Parathyroid adenoma (tissue), 2 donors: Measurements from ENCODE around the gene JMJD7.

Experiments
- H2AFZ ChIP-seq: fragments of 300-600 bp; sonication (generic); one replicate; pipeline ENCODE4 v1.7.0; 2017; ENCODE audit warnings: antibody characterized with exemption, mild to moderate bottlenecking
- H3K27ac ChIP-seq: fragments of 300-600 bp; sonication (generic); one replicate; pipeline ENCODE4 v1.7.0; 2017
- H3K27me3 ChIP-seq: fragments of 300-600 bp; sonication (generic); one replicate; pipeline ENCODE4 v1.7.0; 2017; ENCODE audit warnings: low read length; ENCODE audit not compliant: control insufficient read depth, insufficient read depth
- H3K36me3 ChIP-seq: fragments of 300-600 bp; sonication (generic); one replicate; pipeline ENCODE4 v1.7.0; 2017; ENCODE audit warnings: low read length; ENCODE audit not compliant: control insufficient read depth, insufficient read depth
- H3K4me1 ChIP-seq: fragments of 300-600 bp; sonication (generic); one replicate; pipeline ENCODE4 v1.7.0; 2017; ENCODE audit warnings: control low read depth
- H3K4me2 ChIP-seq: fragments of 300-600 bp; sonication (generic); one replicate; pipeline ENCODE4 v1.7.0; 2017; ENCODE audit warnings: low read length
- H3K4me3 ChIP-seq: fragments of 300-600 bp; sonication (generic); one replicate; pipeline ENCODE4 v1.7.0; 2017; ENCODE audit warnings: low read depth, low read length
- H3K79me2 ChIP-seq: fragments of 300-600 bp; sonication (generic); one replicate; pipeline ENCODE4 v1.7.0; 2017; ENCODE audit warnings: control low read depth
- H3K9ac ChIP-seq: fragments of 300-600 bp; sonication (generic); one replicate; pipeline ENCODE4 v1.7.0; 2017; ENCODE audit warnings: mild to moderate bottlenecking
- H3K9me3 ChIP-seq: fragments of 300-600 bp; sonication (generic); one replicate; pipeline ENCODE4 v1.7.0; 2017; ENCODE audit warnings: low read length; ENCODE audit not compliant: control insufficient read depth
- TF ChIP-seq, protein P1 (sequence below): fragments of 300-600 bp; sonication (generic); IDR thresholded peaks from one replicate; pipeline ENCODE4 v1.7.0; 2017; ENCODE audit warnings: antibody characterized with exemption, mild to moderate bottlenecking
- donor health status: primary hyperparathyroidism.

The JMJD7 gene

DNA sequence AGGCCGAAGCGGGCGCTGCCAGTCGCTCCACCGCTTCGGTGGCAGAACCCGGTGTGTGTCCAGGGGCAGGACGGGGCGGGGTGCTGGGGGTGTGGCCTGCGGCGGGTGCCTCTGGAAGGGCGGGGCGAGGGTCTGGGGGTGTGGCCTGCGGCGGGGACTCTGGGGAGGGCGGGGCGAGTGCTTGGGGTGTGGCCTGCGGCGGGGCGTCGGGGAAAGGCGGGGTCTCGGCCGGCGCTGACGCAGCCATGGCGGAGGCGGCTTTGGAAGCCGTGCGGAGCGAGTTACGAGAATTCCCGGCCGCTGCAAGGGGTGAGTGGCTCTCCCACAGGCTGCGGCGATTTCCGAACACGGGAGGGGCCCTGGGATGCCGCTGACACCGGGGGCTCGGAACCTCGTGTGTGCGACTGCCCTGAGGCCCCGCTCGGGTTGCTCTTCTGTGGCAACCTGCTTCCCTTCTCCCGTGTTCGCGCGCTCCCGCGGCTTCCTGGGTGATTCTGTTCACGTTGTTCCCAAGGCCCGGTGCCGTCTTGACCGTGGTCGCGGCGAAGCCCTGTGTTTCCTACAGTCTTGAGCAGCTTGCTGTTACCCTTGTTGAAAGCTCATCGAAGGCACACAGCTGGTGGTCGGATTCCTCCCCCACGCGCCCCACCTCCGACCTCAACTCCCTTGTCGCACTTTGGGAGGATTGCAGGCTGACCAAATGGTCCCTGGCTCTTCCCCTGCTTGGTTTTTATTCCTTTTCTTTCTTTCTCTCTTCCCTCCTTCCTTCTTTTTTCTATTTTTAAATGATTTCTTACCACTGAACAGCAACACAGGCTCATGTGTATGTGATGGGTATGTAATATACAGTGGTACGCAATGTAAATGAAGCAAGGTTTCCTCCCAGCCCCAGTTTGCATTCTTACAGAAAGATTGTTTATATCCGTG is at the start of gene JMJD7:
TSS of gene JMJD7 (plus strand) at position 213 of the 927 bp plus-strand sequence. CDS start at position 246, 33 bp downstream.
- H3K4me2 ChIP-seq, result peak within 1 kb of the TSS; percentile 93
- no peaks in the 10 kb centered on the region for H3K36me3 ChIP-seq
- H3K27me3 ChIP-seq, result no peaks in the 10 kb centered on the region
- TF ChIP-seq, protein P1, sequence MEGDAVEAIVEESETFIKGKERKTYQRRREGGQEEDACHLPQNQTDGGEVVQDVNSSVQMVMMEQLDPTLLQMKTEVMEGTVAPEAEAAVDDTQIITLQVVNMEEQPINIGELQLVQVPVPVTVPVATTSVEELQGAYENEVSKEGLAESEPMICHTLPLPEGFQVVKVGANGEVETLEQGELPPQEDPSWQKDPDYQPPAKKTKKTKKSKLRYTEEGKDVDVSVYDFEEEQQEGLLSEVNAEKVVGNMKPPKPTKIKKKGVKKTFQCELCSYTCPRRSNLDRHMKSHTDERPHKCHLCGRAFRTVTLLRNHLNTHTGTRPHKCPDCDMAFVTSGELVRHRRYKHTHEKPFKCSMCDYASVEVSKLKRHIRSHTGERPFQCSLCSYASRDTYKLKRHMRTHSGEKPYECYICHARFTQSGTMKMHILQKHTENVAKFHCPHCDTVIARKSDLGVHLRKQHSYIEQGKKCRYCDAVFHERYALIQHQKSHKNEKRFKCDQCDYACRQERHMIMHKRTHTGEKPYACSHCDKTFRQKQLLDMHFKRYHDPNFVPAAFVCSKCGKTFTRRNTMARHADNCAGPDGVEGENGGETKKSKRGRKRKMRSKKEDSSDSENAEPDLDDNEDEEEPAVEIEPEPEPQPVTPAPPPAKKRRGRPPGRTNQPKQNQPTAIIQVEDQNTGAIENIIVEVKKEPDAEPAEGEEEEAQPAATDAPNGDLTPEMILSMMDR, result no peak
- H3K27ac ChIP-seq, result peak within 1 kb of the TSS; percentile 72
- peak within 1 kb of the TSS; percentile 83 for H3K4me3 ChIP-seq
- peak within 1 kb of the TSS; percentile 87 for H2AFZ ChIP-seq
- H3K79me2 ChIP-seq, result no peaks in the 10 kb centered on the region
- no peaks in the 10 kb centered on the region for H3K4me1 ChIP-seq
- H3K9me3 ChIP-seq, result no peaks in the 10 kb centered on the region
- peak within 1 kb of the TSS; percentile 14 for H3K9ac ChIP-seq

DNA sequence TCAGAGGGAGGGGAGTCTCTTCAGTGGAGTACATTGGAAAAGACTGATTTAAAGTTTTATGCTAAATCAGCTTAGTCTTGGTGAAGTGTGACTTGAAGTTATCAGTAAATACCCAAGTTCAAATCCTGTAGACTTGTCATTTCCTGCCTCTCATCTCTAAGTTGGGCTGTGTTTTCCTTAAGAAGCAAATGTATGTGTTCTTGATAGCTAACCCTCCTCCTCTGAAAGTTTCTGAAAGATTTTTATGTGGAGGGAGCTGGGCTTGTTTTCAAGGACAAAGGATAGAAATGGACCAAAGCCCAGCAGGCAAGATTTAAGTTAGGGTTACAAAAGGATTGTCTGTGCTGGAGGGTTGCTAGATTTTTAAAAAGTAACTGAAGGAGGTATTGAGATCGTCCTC is 49.4 kb upstream of the JMJD7 start:
- H3K4me3 ChIP-seq, result no peak overlapping the region
- no peaks in the 10 kb centered on the region for H3K36me3 ChIP-seq
- H2AFZ ChIP-seq, result no peak overlapping the region
- TF ChIP-seq, protein P1, result no peak
- no peaks in the 10 kb centered on the region for H3K9me3 ChIP-seq
- H3K27me3 ChIP-seq, result no peaks in the 10 kb centered on the region
- H3K4me1 ChIP-seq, result peaks cover 3% of the 10 kb centered on the region
- peaks cover 12% of the 10 kb centered on the region for H3K79me2 ChIP-seq
- H3K9ac ChIP-seq, result no peak overlapping the region
- H3K27ac ChIP-seq, result no peak overlapping the region
- H3K4me2 ChIP-seq, result no peak overlapping the region

DNA sequence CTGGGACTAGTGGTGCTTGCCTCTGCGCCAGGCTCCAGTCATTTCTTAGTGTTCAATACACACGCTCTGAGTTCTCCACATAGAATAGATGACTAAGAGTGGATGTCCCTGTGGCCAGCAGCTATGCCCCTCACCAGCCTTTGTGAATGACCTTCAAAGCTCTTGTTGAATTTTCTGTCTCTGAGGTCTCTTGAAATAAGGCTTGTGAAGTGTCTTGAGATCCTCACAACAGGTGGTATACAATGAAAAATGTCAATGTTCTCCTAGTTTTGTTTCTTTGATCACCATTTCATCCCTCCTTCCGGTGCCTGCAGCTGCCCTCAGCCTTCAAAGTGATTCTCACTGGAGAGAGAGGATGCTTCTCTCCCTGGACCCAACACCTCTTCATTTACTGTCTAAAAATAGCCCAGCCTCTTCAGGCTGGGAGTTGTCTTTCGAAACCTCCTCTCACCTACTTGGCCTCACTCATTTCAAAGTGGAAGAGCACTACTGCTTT is 48.2 kb upstream of the JMJD7 start:
- Histone ChIP-seq H2AFZ (no peak overlapping the region), H3K4me2 (no peak overlapping the region), H3K27ac (no peak overlapping the region), H3K9me3 (no peaks in the 10 kb centered on the region), H3K36me3 (no peaks in the 10 kb centered on the region), H3K4me3 (no peak overlapping the region), H3K27me3 (no peaks in the 10 kb centered on the region), H3K9ac (no peak overlapping the region), H3K4me1 (peaks cover 3% of the 10 kb centered on the region), H3K79me2 (peaks cover 15% of the 10 kb centered on the region)
- TF ChIP-seq, protein P1, result no peak

DNA sequence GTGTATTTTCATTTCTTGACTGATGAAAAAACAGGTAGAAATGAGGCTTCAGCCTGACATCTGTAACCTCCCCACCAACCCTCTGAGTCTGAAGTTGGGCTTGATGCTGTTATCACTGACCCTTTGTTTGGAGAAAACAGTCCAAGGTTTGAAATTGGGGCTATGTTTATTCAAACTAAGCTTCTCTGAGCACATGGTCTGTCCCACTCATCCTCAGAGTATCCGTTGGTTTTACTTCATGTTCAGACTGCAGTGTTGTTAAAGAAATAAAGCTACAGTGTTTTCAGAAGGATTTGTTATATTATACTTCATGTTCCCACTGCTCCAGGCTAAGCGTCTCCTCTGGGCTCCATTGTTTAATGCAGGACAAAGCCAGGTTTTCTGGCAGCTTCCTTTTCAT is 47.6 kb upstream of the JMJD7 start:
- peaks cover 15% of the 10 kb centered on the region for H3K79me2 ChIP-seq
- TF ChIP-seq, protein P1, result no peak
- H3K4me2 ChIP-seq, result no peak overlapping the region
- H3K27me3 ChIP-seq, result no peaks in the 10 kb centered on the region
- H2AFZ ChIP-seq, result no peak overlapping the region
- no peak overlapping the region for H3K27ac ChIP-seq
- no peak overlapping the region for H3K9ac ChIP-seq
- no peak overlapping the region for H3K4me3 ChIP-seq
- no peaks in the 10 kb centered on the region for H3K9me3 ChIP-seq
- no peaks in the 10 kb centered on the region for H3K36me3 ChIP-seq
- H3K4me1 ChIP-seq, result peaks cover 3% of the 10 kb centered on the region
